ENCODE measurements around the gene SETMAR. TPM values are rescaled to one million over a fixed set of nuclear protein-coding genes. Genes with fewer than 3 reads are reported as not detected.
"Not testable (repeated sequence)": the region's sequence is repeated elsewhere in the genome, so short reads cannot be mapped to it uniquely, and the experiment has no call there.

Gene SETMAR
- total and polyA plus RNA-seq, 5 donors from 2014 or later = 8.6 to 13.0 (median 12.9) TPM

- Histone ChIP-seq H3K27me3 (ENCODE audit: control insufficient read depth, insufficient read depth, low read length) (peaks cover 1% of the 10 kb centered on the region), H3K36me3 (ENCODE audit: control insufficient read depth, insufficient read depth, low read length) (no peaks in the 10 kb centered on the region), H3K4me1 (ENCODE audit: control insufficient read depth, insufficient read depth, low read length, poor library complexity, severe bottlenecking) (no peaks in the 10 kb centered on the region), H3K4me3 (ENCODE audit: low read depth, low read length) (no peak overlapping the region), H3K27ac (ENCODE audit: insufficient read depth, low read length, poor library complexity, severe bottlenecking) (no peak overlapping the region), H3K9me3 (ENCODE audit: control insufficient read depth in 2 of 2, low read length in 2 of 2) (no peaks in the 10 kb centered on the region)
- no peak overlapping the region for H3K27ac Mint-ChIP-seq
- ATAC-seq (ENCODE audit: low read depth in 2 of 2) = no peak
- H3K4me1 Mint-ChIP-seq = no peaks in the 10 kb centered on the region
- H3K36me3 Mint-ChIP-seq = no peaks in the 10 kb centered on the region
- no peak overlapping the region for H3K4me3 Mint-ChIP-seq
- peaks cover 22% of the 10 kb centered on the region for H3K27me3 Mint-ChIP-seq
- H3K9me3 Mint-ChIP-seq = no peaks in the 10 kb centered on the region
- DNase-seq = no peak
Observed at GRCh38 chr3:4284865-4285264, 18.3 kb upstream of the SETMAR start.

- Histone ChIP-seq H3K27ac (ENCODE audit: insufficient read depth, low read length, poor library complexity, severe bottlenecking) (no peak overlapping the region), H3K27me3 (ENCODE audit: control insufficient read depth, insufficient read depth, low read length) (peaks cover 1% of the 10 kb centered on the region), H3K9me3 (ENCODE audit: control insufficient read depth in 2 of 2, low read length in 2 of 2) (no peaks in the 10 kb centered on the region), H3K4me1 (ENCODE audit: control insufficient read depth, insufficient read depth, low read length, poor library complexity, severe bottlenecking) (no peaks in the 10 kb centered on the region), H3K36me3 (ENCODE audit: control insufficient read depth, insufficient read depth, low read length) (no peaks in the 10 kb centered on the region), H3K4me3 (ENCODE audit: low read depth, low read length) (no peak overlapping the region)
- Mint-ChIP-seq H3K4me1 (peaks cover 0 to 4% (median 1%) of the 10 kb centered on the region in 4 donors), H3K4me3 (no peak overlapping the region), H3K9me3 (no peaks in the 10 kb centered on the region), H3K36me3 (no peaks in the 10 kb centered on the region), H3K27me3 (peaks cover 10% of the 10 kb centered on the region), H3K27ac (no peak overlapping the region)
- ATAC-seq (ENCODE audit: low read depth in 2 of 2) (no peak), DNase-seq (no peak)
Observed at GRCh38 chr3:4289044-4289443, 14.1 kb upstream of the SETMAR start.

GRCh38 chr3:4290272-4290893, 12.8 kb upstream of the SETMAR start:
- ATAC-seq (ENCODE audit: low read depth in 2 of 2) = peak; percentile 47 to 53
- peaks cover 10% of the 10 kb centered on the region for H3K27me3 Mint-ChIP-seq
- no peaks in the 10 kb centered on the region for H3K9me3 ChIP-seq (ENCODE audit: control insufficient read depth in 2 of 2, low read length in 2 of 2)
- no peak overlapping the region for H3K27ac Mint-ChIP-seq
- no peak overlapping the region for H3K4me3 ChIP-seq (ENCODE audit: low read depth, low read length)
- peaks cover 0 to 4% (median 1%) of the 10 kb centered on the region in 4 donors for H3K4me1 Mint-ChIP-seq
- H3K36me3 ChIP-seq (ENCODE audit: control insufficient read depth, insufficient read depth, low read length) = no peaks in the 10 kb centered on the region
- no peak overlapping the region for H3K4me3 Mint-ChIP-seq
- H3K4me1 ChIP-seq (ENCODE audit: control insufficient read depth, insufficient read depth, low read length, poor library complexity, severe bottlenecking) = no peaks in the 10 kb centered on the region
- peak in 2 of 3 donors; percentile 34 to 51 for DNase-seq
- no peaks in the 10 kb centered on the region for H3K9me3 Mint-ChIP-seq
- H3K27me3 ChIP-seq (ENCODE audit: control insufficient read depth, insufficient read depth, low read length) = peaks cover 1% of the 10 kb centered on the region
- no peak overlapping the region for H3K27ac ChIP-seq (ENCODE audit: insufficient read depth, low read length, poor library complexity, severe bottlenecking)
- no peaks in the 10 kb centered on the region for H3K36me3 Mint-ChIP-seq

GRCh38 chr3:4292301-4292700, 10.9 kb upstream of the SETMAR start:
- H3K27me3 Mint-ChIP-seq = peaks cover 10% of the 10 kb centered on the region
- peaks cover 0 to 4% (median 1%) of the 10 kb centered on the region in 4 donors for H3K4me1 Mint-ChIP-seq
- DNase-seq (no peak), ATAC-seq (ENCODE audit: low read depth in 2 of 2) (no peak)
- H3K27ac Mint-ChIP-seq = no peak overlapping the region
- H3K9me3 Mint-ChIP-seq = no peaks in the 10 kb centered on the region
- Histone ChIP-seq H3K9me3 (ENCODE audit: control insufficient read depth in 2 of 2, low read length in 2 of 2) (no peaks in the 10 kb centered on the region), H3K4me3 (ENCODE audit: low read depth, low read length) (no peak overlapping the region), H3K27me3 (ENCODE audit: control insufficient read depth, insufficient read depth, low read length) (no peaks in the 10 kb centered on the region), H3K27ac (ENCODE audit: insufficient read depth, low read length, poor library complexity, severe bottlenecking) (no peak overlapping the region), H3K36me3 (ENCODE audit: control insufficient read depth, insufficient read depth, low read length) (no peaks in the 10 kb centered on the region), H3K4me1 (ENCODE audit: control insufficient read depth, insufficient read depth, low read length, poor library complexity, severe bottlenecking) (no peaks in the 10 kb centered on the region)
- H3K36me3 Mint-ChIP-seq = no peaks in the 10 kb centered on the region
- no peak overlapping the region for H3K4me3 Mint-ChIP-seq

- Histone ChIP-seq H3K4me3 (ENCODE audit: low read depth, low read length) (no peak overlapping the region), H3K27ac (ENCODE audit: insufficient read depth, low read length, poor library complexity, severe bottlenecking) (no peak overlapping the region), H3K4me1 (ENCODE audit: control insufficient read depth, insufficient read depth, low read length, poor library complexity, severe bottlenecking) (no peaks in the 10 kb centered on the region), H3K9me3 (ENCODE audit: control insufficient read depth in 2 of 2, low read length in 2 of 2) (no peaks in the 10 kb centered on the region), H3K27me3 (ENCODE audit: control insufficient read depth, insufficient read depth, low read length) (no peaks in the 10 kb centered on the region), H3K36me3 (ENCODE audit: control insufficient read depth, insufficient read depth, low read length) (no peaks in the 10 kb centered on the region)
- Mint-ChIP-seq H3K4me3 (no peak overlapping the region), H3K27ac (no peak overlapping the region), H3K9me3 (no peaks in the 10 kb centered on the region), H3K27me3 (no peaks in the 10 kb centered on the region), H3K4me1 (peaks cover 0 to 4% (median 1%) of the 10 kb centered on the region in 4 donors), H3K36me3 (no peaks in the 10 kb centered on the region)
- no peak for ATAC-seq (ENCODE audit: low read depth in 2 of 2)
- no peak for DNase-seq
Observed at GRCh38 chr3:4294616-4295327, 8.4 kb upstream of the SETMAR start.

GRCh38 chr3:4296454-4296853, 6.7 kb upstream of the SETMAR start:
- not testable (repeated sequence) for ATAC-seq (ENCODE audit: low read depth in 2 of 2); H3K4me3 ChIP-seq (ENCODE audit: low read depth, low read length); H3K27me3 Mint-ChIP-seq; H3K36me3 ChIP-seq (ENCODE audit: control insufficient read depth, insufficient read depth, low read length); DNase-seq; H3K4me3 Mint-ChIP-seq; H3K4me1 Mint-ChIP-seq; H3K9me3 ChIP-seq (ENCODE audit: control insufficient read depth in 2 of 2, low read length in 2 of 2); H3K4me1 ChIP-seq (ENCODE audit: control insufficient read depth, insufficient read depth, low read length, poor library complexity, severe bottlenecking); H3K27ac Mint-ChIP-seq; H3K9me3 Mint-ChIP-seq; H3K27ac ChIP-seq (ENCODE audit: insufficient read depth, low read length, poor library complexity, severe bottlenecking); H3K27me3 ChIP-seq (ENCODE audit: control insufficient read depth, insufficient read depth, low read length); H3K36me3 Mint-ChIP-seq

GRCh38 chr3:4297486-4297885, 5.7 kb upstream of the SETMAR start:
- no peaks in the 10 kb centered on the region for H3K27me3 Mint-ChIP-seq
- peaks cover 3% of the 10 kb centered on the region for H3K36me3 Mint-ChIP-seq
- no peaks in the 10 kb centered on the region for H3K9me3 Mint-ChIP-seq
- peaks cover 0 to 6% (median under 1%) of the 10 kb centered on the region in 4 donors for H3K4me1 Mint-ChIP-seq
- H3K4me3 Mint-ChIP-seq = peak overlapping the region in 1 of 4 donors; percentile 32
- no peak overlapping the region for H3K4me3 ChIP-seq (ENCODE audit: low read depth, low read length)
- no peak overlapping the region for H3K27ac ChIP-seq (ENCODE audit: insufficient read depth, low read length, poor library complexity, severe bottlenecking)
- no peak overlapping the region for H3K27ac Mint-ChIP-seq
- H3K9me3 ChIP-seq (ENCODE audit: control insufficient read depth in 2 of 2, low read length in 2 of 2) = no peaks in the 10 kb centered on the region
- no peaks in the 10 kb centered on the region for H3K4me1 ChIP-seq (ENCODE audit: control insufficient read depth, insufficient read depth, low read length, poor library complexity, severe bottlenecking)
- H3K27me3 ChIP-seq (ENCODE audit: control insufficient read depth, insufficient read depth, low read length) = no peaks in the 10 kb centered on the region
- no peaks in the 10 kb centered on the region for H3K36me3 ChIP-seq (ENCODE audit: control insufficient read depth, insufficient read depth, low read length)
- ATAC-seq (ENCODE audit: low read depth in 2 of 2) (no peak), DNase-seq (no peak)

GRCh38 chr3:4302747-4303146, 422 bp upstream of the SETMAR start:
- no peaks in the 10 kb centered on the region for H3K9me3 ChIP-seq (ENCODE audit: control insufficient read depth in 2 of 2, low read length in 2 of 2)
- Mint-ChIP-seq H3K27me3 (no peaks in the 10 kb centered on the region), H3K4me1 (peaks cover 16 to 40% (median 20%) of the 10 kb centered on the region in 4 donors), H3K9me3 (peaks cover 0 to 2% (median 0%) of the 10 kb centered on the region in 7 donors), H3K36me3 (peaks cover 11% of the 10 kb centered on the region), H3K4me3 (peak overlapping the region; percentile 96 to 97 (median 96)), H3K27ac (peak overlapping the region; percentile 95 to 99 (median 97))
- no peaks in the 10 kb centered on the region for H3K36me3 ChIP-seq (ENCODE audit: control insufficient read depth, insufficient read depth, low read length)
- H3K27ac ChIP-seq (ENCODE audit: insufficient read depth, low read length, poor library complexity, severe bottlenecking) = no peak overlapping the region
- peaks cover 11% of the 10 kb centered on the region for H3K4me1 ChIP-seq (ENCODE audit: control insufficient read depth, insufficient read depth, low read length, poor library complexity, severe bottlenecking)
- H3K4me3 ChIP-seq (ENCODE audit: low read depth, low read length) = peak overlapping the region; percentile 94
- DNase-seq (no peak), ATAC-seq (ENCODE audit: low read depth in 2 of 2) (no peak)
- H3K27me3 ChIP-seq (ENCODE audit: control insufficient read depth, insufficient read depth, low read length) = no peaks in the 10 kb centered on the region

Data from CD4-positive, CD25-positive, alpha-beta regulatory T cell (primary cell).